Activated naive CD4-positive, alpha-beta T cell treated with anti-CD3 and anti-CD28 coated beads, Interleukin-2, amount 50 U/mL, for 24 hours (primary cell): ENCODE data around the gene FAM111B.

Experiments used
- H3K27ac Mint-ChIP-seq: one replicate; pipeline ENCODE4 v1.8.0; 2021; ENCODE audit warnings: mild to moderate bottlenecking, mixed read lengths
- H3K27me3 Mint-ChIP-seq: one replicate; pipeline ENCODE4 v1.8.0; 2021; ENCODE audit warnings: mixed read lengths
- H3K36me3 Mint-ChIP-seq: one replicate; pipeline ENCODE4 v1.8.0; 2021; ENCODE audit warnings: mixed read lengths
- H3K4me1 Mint-ChIP-seq: one replicate; pipeline ENCODE4 v1.8.0; 2021; ENCODE audit warnings: mixed read lengths
- H3K4me3 Mint-ChIP-seq: one replicate; pipeline ENCODE4 v1.8.0; 2021; ENCODE audit warnings: mild to moderate bottlenecking, mixed read lengths
- H3K9me3 Mint-ChIP-seq: one replicate; pipeline ENCODE4 v1.8.0; 2021; ENCODE audit warnings: mixed read lengths

The FAM111B gene

DNA sequence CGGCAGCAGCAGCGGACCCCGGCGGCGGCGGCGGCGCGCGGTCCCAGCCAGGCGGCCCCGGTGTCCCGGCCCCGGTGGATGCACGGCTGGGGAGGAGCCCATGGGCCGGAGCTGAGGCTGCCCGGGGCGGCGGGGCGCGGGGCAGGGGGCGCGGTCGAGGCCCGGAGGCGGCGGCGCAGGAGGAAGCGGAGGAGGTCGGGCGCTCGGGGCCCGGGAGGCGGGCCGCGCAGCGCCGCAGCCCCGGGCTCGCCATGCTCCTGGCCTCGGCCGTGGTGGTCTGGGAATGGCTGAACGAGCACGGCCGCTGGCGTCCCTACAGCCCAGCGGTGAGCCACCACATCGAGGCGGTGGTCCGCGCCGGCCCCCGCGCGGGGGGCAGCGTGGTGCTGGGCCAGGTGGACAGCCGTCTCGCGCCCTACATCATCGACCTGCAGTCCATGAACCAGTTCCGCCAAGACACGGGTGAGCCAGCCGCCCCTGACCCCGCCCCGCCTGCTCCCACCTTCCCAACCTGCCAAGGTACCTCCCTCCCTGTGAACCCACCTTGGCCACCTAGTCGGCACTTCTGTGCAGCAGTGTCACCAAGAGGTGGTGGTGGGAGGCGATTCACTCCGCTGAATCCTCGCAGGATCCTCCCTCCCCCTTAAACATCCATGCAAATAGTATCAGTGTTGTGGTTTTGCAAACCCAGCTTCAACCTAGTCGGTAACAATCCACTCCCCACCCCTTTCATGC is 65.5 kb downstream of the FAM111B start:
- H3K27me3 Mint-ChIP-seq: peaks cover 6% of the 10 kb centered on the region
- no peaks in the 10 kb centered on the region for H3K9me3 Mint-ChIP-seq
- H3K4me1 Mint-ChIP-seq: peaks cover 13% of the 10 kb centered on the region
- no peak overlapping the region for H3K27ac Mint-ChIP-seq
- peak overlapping the region; percentile 87 for H3K4me3 Mint-ChIP-seq
- no peaks in the 10 kb centered on the region for H3K36me3 Mint-ChIP-seq

DNA sequence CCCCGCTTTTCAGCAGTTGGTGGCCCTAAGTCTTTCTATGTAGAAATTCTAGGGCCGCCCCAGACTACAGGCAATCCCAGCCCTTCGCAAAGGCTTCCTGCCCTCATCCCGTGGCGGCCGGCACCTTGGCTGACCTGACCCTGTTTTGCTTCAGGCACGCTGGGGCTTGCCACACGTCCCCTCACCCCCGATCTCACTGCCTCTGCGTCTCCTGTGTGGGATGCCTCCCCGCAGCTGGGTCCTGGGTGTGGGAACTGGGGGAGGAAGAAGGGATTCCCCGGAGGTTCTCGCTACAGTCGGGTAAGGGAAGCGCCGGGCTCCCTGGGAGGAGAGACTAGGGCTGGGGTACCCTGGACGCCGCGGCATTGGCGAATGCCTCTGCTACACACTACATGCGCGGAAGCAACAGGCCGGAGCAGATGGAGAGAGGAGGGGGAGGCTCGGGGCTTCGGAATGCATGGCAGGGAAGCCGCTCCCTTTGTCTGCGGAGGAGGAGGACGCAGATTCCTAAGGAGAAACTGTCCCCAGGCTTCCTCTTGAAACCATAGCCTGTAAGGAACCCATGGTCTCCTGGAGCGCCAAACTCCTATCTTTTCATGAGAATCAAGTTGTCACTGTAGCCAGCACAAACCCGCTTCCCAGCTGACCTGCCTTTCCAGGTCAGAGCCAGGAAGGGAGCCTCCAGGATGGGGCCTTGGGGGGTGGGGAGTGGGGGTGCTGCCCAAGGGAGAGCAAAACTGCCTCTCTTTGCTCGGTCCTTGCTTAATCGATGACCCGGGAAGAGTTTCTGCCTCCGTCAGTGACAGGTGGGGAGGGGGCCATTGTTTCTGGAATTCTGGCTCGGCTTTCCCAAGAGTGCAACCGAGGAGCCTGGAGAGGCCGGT is 66.3 kb downstream of the FAM111B start:
- H3K27me3 Mint-ChIP-seq: peaks cover 6% of the 10 kb centered on the region
- peak overlapping the region; percentile 87 for H3K4me3 Mint-ChIP-seq
- H3K9me3 Mint-ChIP-seq: no peaks in the 10 kb centered on the region
- peaks cover 13% of the 10 kb centered on the region for H3K4me1 Mint-ChIP-seq
- no peaks in the 10 kb centered on the region for H3K36me3 Mint-ChIP-seq
- no peak overlapping the region for H3K27ac Mint-ChIP-seq

DNA sequence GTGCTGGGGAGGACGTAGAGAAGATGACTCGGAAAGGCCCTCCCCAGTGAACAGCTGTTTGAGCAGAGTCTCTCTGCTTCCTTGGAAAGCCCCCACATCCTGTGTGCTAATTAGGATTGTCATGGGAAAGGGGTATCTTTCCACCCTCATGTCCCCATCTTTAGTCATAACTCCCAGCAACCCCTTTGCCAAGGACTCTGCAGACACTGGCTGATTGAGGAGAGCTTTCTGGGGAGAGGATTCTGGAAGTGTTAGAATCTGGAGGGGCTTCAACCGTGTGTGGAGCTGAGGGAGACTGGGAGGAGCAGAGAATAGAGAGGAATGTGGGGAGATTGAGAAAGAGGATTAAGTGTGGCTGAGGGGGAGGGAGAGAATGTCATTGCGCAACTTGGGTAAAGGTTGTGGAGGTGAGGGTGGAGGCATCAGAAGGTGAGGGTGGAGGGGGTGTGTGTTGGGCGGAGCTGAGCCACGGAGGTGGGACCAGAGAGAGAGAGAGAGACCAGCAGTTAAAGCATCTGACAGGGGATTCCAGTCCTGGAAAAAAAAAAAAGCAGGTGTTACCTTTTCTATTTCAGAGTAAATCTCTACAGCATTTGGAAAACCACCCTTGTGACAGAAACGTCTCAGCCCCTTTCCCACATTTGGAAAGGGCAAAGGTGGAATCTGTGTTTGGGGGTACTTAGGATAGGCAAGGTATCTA is 67.1 kb downstream of the FAM111B start:
- Mint-ChIP-seq H3K4me1 (peaks cover 13% of the 10 kb centered on the region), H3K27me3 (peaks cover 6% of the 10 kb centered on the region), H3K27ac (no peak overlapping the region), H3K9me3 (no peaks in the 10 kb centered on the region), H3K36me3 (no peaks in the 10 kb centered on the region), H3K4me3 (no peak overlapping the region)

DNA sequence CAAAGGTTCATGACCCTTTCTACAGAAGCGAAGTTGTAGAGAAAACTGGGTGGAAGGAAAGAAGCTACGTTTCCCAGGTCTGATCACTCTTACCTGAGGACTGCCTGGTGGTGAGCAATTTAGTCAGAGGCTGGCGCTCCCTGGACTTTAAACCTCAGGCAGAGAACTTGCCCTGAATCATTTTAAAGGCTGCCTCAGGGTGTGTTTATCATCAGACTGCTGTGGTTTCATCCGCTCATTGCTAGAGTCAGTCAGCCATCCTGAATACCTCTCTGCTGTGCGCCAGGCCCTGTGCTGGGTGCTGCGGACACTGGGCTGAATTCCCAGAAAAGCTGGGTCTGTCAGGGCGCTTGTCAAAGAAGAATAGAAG is 67.6 kb downstream of the FAM111B start:
- H3K27ac Mint-ChIP-seq: no peak overlapping the region
- H3K9me3 Mint-ChIP-seq: no peaks in the 10 kb centered on the region
- peaks cover 6% of the 10 kb centered on the region for H3K27me3 Mint-ChIP-seq
- no peaks in the 10 kb centered on the region for H3K36me3 Mint-ChIP-seq
- H3K4me3 Mint-ChIP-seq: no peak overlapping the region
- peaks cover 13% of the 10 kb centered on the region for H3K4me1 Mint-ChIP-seq

DNA sequence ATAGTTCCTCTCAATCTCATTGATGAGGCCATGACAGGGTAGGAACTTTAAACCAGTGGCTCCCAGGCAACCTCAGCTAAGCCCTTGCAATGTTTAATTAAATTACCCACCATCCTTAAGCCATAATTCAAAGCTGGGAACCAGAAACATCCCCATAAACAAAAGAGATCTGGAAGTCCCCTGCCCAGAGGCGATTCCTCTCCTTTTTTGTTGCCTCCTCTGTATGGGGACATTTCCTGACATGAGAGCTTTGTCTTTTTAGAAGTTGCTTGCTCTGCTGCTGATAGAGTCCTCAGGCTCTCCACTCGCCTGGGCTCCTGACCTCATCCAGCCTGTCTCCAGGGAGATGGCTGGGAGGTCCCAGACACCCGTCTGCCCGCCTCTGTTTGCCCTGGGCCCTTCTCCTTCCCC is 68.1 kb downstream of the FAM111B start:
- Mint-ChIP-seq H3K9me3 (no peaks in the 10 kb centered on the region), H3K4me1 (peaks cover 13% of the 10 kb centered on the region), H3K27ac (no peak overlapping the region), H3K36me3 (no peaks in the 10 kb centered on the region), H3K27me3 (peaks cover 6% of the 10 kb centered on the region), H3K4me3 (no peak overlapping the region)

DNA sequence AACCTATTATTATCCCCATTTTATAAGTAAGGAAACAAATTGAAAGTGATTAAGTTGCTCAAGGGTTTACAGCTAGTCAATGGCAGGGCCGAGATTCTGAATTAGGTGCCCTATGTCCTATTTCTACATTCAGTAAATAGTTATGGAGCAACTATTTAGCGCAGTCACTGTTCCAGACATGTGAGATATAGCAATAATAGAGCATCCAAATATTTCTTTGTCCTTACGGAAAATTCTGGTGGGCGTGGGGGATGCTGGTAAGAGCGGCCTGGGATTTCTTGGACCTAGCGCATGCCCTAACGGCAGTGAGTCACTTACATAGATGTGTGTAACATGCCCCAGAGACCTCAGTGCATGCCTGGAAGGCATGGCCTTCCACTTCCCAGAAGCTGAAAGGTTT is 69.3 kb downstream of the FAM111B start:
- Mint-ChIP-seq H3K4me1 (peaks cover 13% of the 10 kb centered on the region), H3K27me3 (peaks cover 6% of the 10 kb centered on the region), H3K9me3 (no peaks in the 10 kb centered on the region), H3K36me3 (no peaks in the 10 kb centered on the region), H3K4me3 (no peak overlapping the region), H3K27ac (no peak overlapping the region)
